ENCODE measurements around the gene GID8. TPM values are rescaled to one million over a fixed set of nuclear protein-coding genes. Genes with fewer than 3 reads are reported as not detected.

GID8 gene
- total and polyA plus RNA-seq, 12 donors: 9.4 to 38.5 (median 22.3) TPM

DNA sequence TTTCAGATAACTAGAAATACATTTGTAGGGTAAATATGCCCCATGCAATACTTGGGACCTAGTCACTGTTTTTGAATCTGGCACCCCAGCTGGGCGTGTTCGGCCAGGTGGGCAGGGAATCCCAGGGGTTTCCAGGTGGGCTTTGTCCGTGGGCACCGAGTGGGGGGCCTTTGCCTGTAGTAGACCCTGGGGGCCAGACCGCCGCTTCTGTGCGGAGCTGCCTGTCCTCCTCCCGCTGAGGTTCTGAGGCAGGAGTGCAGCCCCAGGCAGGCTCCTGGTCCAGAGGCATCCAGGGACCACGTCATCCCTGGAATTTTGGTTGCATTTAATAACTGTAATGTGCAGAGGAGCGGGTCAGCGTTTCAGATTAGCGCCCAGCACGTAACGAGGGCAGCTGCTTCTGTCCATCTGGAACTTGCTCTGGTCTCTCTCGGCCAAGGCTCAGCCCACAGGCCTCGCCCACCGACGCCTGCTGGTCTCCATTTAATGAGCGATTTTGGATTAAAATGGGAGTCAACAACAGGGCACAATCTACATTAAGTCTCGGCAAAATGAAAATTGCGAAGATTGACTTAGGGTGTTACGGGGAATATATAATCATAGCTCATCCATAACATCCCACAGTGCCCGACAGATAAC is 56.0 kb downstream of the GID8 start:
- no peak for DNase-seq
- 75 to 90% (median 83%) methylated on average over 16 to 23 of the region's 23 CpGs for WGBS, 4 donors
- Histone ChIP-seq H3K4me3 (no peak overlapping the region), H3K9me3 (replicated peaks in 1 of 3) (no peaks in the 10 kb centered on the region), H3K4me1 (replicated peaks in 1 of 2) (no peaks in the 10 kb centered on the region), H3K27me3 (peaks cover 7% of the 10 kb centered on the region), H3K27ac (no peak overlapping the region), H3K36me3 (replicated peaks in 1 of 2) (no peaks in the 10 kb centered on the region)
- TF ChIP-seq POLR2A (IDR thresholded peaks at IDR 0.05): no peak
- TF ChIP-seq, protein P1, sequence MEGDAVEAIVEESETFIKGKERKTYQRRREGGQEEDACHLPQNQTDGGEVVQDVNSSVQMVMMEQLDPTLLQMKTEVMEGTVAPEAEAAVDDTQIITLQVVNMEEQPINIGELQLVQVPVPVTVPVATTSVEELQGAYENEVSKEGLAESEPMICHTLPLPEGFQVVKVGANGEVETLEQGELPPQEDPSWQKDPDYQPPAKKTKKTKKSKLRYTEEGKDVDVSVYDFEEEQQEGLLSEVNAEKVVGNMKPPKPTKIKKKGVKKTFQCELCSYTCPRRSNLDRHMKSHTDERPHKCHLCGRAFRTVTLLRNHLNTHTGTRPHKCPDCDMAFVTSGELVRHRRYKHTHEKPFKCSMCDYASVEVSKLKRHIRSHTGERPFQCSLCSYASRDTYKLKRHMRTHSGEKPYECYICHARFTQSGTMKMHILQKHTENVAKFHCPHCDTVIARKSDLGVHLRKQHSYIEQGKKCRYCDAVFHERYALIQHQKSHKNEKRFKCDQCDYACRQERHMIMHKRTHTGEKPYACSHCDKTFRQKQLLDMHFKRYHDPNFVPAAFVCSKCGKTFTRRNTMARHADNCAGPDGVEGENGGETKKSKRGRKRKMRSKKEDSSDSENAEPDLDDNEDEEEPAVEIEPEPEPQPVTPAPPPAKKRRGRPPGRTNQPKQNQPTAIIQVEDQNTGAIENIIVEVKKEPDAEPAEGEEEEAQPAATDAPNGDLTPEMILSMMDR (IDR thresholded peaks at IDR 0.05): no peak
- intact Hi-C loops (cut with DNase I): no loop called here

DNA sequence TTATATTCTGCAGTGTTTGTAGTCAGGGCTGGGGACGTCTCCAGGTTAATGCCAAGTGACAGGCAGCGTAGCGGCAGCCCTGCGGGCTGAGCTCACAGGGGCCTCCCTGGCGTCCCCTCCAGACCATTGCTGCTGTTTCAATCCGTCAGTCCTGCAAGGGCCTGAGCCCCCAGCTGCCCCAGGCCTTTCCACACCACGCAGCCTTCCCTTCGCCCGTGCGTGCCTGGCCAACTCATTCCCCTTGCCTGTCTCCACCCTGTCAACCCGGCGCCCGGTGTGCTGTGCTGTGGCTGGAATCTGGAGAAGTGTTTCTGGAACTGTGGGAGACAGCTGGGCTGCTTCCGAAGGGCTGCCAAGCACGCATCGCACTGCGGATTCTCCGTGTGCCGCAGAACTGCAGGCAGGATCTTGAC is 56.9 kb downstream of the GID8 start:
- no peaks in the 10 kb centered on the region for H3K9me3 ChIP-seq (replicated peaks in 1 of 3)
- H3K36me3 ChIP-seq (replicated peaks in 1 of 2): no peaks in the 10 kb centered on the region
- no peak for TF ChIP-seq POLR2A (IDR thresholded peaks at IDR 0.05)
- TF ChIP-seq, protein P1 (IDR thresholded peaks at IDR 0.05): no peak
- intact Hi-C loops (cut with DNase I): no loop called here
- no peaks in the 10 kb centered on the region for H3K4me1 ChIP-seq (replicated peaks in 1 of 2)
- H3K27me3 ChIP-seq: peaks cover 12% of the 10 kb centered on the region
- H3K4me3 ChIP-seq: no peak overlapping the region
- no peak overlapping the region for H3K27ac ChIP-seq
- 76 to 84% (median 80%) methylated on average over 19 of the region's 19 CpGs for WGBS, 4 donors
- DNase-seq: no peak

DNA sequence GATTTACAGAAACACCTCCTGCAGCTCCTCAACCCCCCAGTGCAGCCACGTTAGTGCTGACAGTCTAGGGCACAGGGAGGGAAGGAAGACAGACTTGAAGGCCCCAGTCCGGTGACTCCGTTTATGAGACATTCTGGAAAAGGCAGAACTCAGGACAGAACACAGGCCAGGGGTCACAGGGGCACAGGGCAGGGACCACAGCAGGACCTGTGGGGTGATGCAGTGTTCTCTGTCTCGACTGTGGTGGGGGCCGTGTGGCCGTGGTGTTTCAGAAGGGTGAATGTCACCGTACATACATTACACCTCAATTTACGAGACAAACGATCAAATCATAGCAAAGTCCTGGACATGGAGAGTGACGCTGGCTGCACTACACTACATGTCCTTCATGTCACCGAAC is 57.5 kb downstream of the GID8 start:
- no peak overlapping the region for H3K4me3 ChIP-seq
- intact Hi-C loops (cut with DNase I): no loop called here
- peaks cover 18% of the 10 kb centered on the region for H3K27me3 ChIP-seq
- whole genome bisulfite sequencing, 4 donors: 66 to 77% (median 71%) methylated on average over 8 to 11 of the region's 11 CpGs
- H3K36me3 ChIP-seq (replicated peaks in 1 of 2): no peaks in the 10 kb centered on the region
- no peaks in the 10 kb centered on the region for H3K9me3 ChIP-seq (replicated peaks in 1 of 3)
- DNase-seq: no peak
- no peaks in the 10 kb centered on the region for H3K4me1 ChIP-seq (replicated peaks in 1 of 2)
- no peak for TF ChIP-seq POLR2A (IDR thresholded peaks at IDR 0.05)
- TF ChIP-seq, protein P1 (IDR thresholded peaks at IDR 0.05): no peak
- no peak overlapping the region for H3K27ac ChIP-seq

DNA sequence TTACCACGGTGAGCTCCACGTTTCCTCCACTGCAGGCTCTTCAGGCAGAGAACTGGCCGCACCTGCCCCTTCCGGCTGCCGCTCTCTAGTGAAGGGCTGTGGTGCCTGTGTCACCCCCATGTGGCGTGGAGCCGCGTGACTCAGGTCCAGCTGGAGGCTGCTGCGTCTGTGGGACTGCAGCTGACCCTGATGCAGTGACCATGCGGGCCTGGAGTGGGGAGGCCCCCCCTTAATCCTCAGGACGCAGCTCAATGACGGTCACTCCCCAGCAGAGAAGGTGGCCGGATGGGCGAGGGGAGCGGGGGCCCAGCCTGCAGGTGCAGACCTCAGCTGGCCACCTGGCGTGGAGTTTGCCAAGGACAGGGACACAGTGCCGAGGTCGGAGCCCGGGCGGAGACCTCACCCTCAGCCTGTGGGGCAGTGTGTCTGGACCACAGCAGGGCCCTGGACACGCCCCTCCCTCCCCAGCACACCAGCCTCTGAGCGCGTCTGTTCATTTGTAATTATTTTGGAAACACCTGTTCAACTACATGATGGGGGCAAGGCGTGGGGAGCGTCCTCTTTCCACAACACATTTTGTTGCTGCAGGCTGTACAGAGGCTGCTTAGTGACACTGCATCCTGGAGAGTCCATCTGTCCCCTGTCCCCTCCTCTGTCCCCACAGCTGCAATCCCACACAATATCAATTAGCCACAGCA is 58.1 kb downstream of the GID8 start:
- no peak overlapping the region for H3K27ac ChIP-seq
- H3K27me3 ChIP-seq: peaks cover 21% of the 10 kb centered on the region
- no peak for TF ChIP-seq POLR2A (IDR thresholded peaks at IDR 0.05)
- TF ChIP-seq, protein P1 (IDR thresholded peaks at IDR 0.05): no peak
- H3K36me3 ChIP-seq (replicated peaks in 1 of 2): no peaks in the 10 kb centered on the region
- no peaks in the 10 kb centered on the region for H3K9me3 ChIP-seq (replicated peaks in 1 of 3)
- no peaks in the 10 kb centered on the region for H3K4me1 ChIP-seq (replicated peaks in 1 of 2)
- WGBS, 4 donors: 56 to 73% (median 69%) methylated on average over 5 to 25 of the region's 25 CpGs
- intact Hi-C loops (cut with DNase I): no loop called here
- H3K4me3 ChIP-seq: no peak overlapping the region
- no peak for DNase-seq

Measured in adrenal gland (tissue), 12 donors.